Fibroblast of skin of left biceps (primary cell): Measurements from ENCODE around the gene PKD1L1.

Source experiments
- DNase-seq, 2 experiments: peaks; one replicate each; pipeline ENCODE4 v3.0.0-alpha.2; 2013; ENCODE audit warnings: low read depth in 2 of 2

The PKD1L1 gene

GRCh38 chr7:47737601-47738000, 210.7 kb downstream of the PKD1L1 start:
- DNase-seq: no peak

GRCh38 chr7:47735431-47736345, 212.6 kb downstream of the PKD1L1 start:
- DNase-seq: no peak

- no peak for DNase-seq
These were observed 213.3 kb downstream of the PKD1L1 start for GRCh38 chr7:47734949-47735291.

- no peak for DNase-seq
These were observed 213.8 kb downstream of the PKD1L1 start for GRCh38 chr7:47734287-47734948.

GRCh38 chr7:47730142-47730541, 218.1 kb downstream of the PKD1L1 start:
- DNase-seq: no peak

GRCh38 chr7:47726047-47726726, 222.1 kb downstream of the PKD1L1 start:
- DNase-seq: no peak

- DNase-seq: no peak
These were observed 223.1 kb downstream of the PKD1L1 start for GRCh38 chr7:47725031-47725780.
